NCI-H2029 treated with DMSO at 0.1 percent for 48 hours (cell line): ENCODE data around the gene SHISA5.

Experiments
- DNase-seq: peaks from one replicate; lab custom pipeline; 2025; lab: John Stamatoyannopoulos, UW

The SHISA5 gene

GRCh38 chr3:48431224-48432029 is 72.5 kb downstream of the SHISA5 start:
- no peak for DNase-seq

- DNase-seq: no peak
These were observed 73.3 kb downstream of the SHISA5 start for GRCh38 chr3:48430708-48431101.

- DNase-seq: peak; percentile 49
These were observed 73.8 kb downstream of the SHISA5 start, which contains the start of gene PLXNB1 for GRCh38 chr3:48429960-48430707. Gene PLXNB1, minus strand, starts transcription at chr3:48430086. Its CDS starts 5,475 bp downstream, at chr3:48424611.

- no peak for DNase-seq
These were observed 74.5 kb downstream of the SHISA5 start for GRCh38 chr3:48429317-48429959.

- no peak for DNase-seq
These were observed 75.2 kb downstream of the SHISA5 start for GRCh38 chr3:48428572-48429316.

GRCh38 chr3:48428088-48428571 is 75.8 kb downstream of the SHISA5 start:
- DNase-seq: no peak

- no peak for DNase-seq
These were observed 76.4 kb downstream of the SHISA5 start for GRCh38 chr3:48427630-48427962.

GRCh38 chr3:48426944-48427629 is 76.9 kb downstream of the SHISA5 start:
- no peak for DNase-seq

GRCh38 chr3:48426401-48426909 is 77.5 kb downstream of the SHISA5 start:
- no peak for DNase-seq

- DNase-seq: no peak
These were observed 78.6 kb downstream of the SHISA5 start for GRCh38 chr3:48425281-48425812.

GRCh38 chr3:48423883-48424695 is 79.9 kb downstream of the SHISA5 start:
- DNase-seq: no peak

GRCh38 chr3:48423241-48423882 is 80.6 kb downstream of the SHISA5 start:
- no peak for DNase-seq

GRCh38 chr3:48422681-48423080 is 81.3 kb downstream of the SHISA5 start:
- no peak for DNase-seq

- DNase-seq: no peak
These were observed 81.7 kb downstream of the SHISA5 start for GRCh38 chr3:48422272-48422671.

- no peak for DNase-seq
These were observed 83.4 kb downstream of the SHISA5 start for GRCh38 chr3:48420561-48420960.

GRCh38 chr3:48419597-48419996 is 84.4 kb downstream of the SHISA5 start:
- DNase-seq: no peak

- DNase-seq: no peak
These were observed 84.8 kb downstream of the SHISA5 start for GRCh38 chr3:48419149-48419548.

GRCh38 chr3:48418651-48419050 is 85.3 kb downstream of the SHISA5 start:
- DNase-seq: no peak

GRCh38 chr3:48418140-48418539 is 85.8 kb downstream of the SHISA5 start:
- DNase-seq: no peak
